HG02642 (cell line): ENCODE measurements around the gene PCDHGA2.
"Not testable (repeated sequence)": the region's sequence is repeated elsewhere in the genome, so short reads cannot be mapped to it uniquely, and the experiment has no call there.

Experiments used
- ATAC-seq: cut with Tn5 transposase; IDR thresholded peaks from one replicate; pipeline ENCODE4 v1.9.1; 2021; ENCODE audit warnings: mild to moderate bottlenecking; ENCODE audit not compliant: unreplicated experiment, poor library complexity

Gene PCDHGA2

DNA sequence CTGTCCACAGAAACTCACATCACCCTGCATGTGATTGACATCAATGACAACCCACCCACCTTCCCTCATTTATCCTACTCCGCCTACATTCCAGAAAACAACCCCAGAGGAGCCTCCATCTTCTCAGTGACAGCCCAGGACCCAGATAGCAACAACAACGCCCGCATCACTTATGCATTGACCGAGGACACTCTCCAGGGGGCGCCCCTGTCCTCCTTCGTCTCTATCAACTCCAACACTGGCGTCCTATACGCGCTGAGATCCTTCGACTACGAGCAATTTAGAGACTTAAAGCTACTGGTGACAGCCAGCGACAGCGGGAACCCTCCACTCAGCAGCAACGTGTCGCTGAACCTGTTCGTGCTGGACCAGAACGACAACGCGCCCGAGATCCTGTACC, 6.8 kb downstream of the PCDHGA2 start:
- ATAC-seq = no peak

DNA sequence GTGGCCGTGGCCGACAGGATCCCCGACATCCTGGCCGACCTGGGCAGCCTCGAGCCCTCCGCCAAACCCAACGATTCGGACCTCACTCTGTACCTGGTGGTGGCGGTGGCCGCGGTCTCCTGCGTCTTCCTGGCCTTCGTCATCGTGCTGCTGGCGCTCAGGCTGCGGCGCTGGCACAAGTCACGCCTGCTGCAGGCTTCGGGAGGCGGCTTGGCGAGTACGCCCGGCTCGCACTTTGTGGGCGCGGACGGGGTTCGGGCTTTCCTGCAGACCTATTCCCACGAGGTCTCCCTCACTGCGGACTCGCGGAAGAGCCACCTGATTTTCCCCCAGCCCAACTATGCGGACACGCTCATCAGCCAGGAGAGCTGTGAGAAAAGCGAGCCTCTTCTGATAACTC, 7.5 kb downstream of the PCDHGA2 start:
- not testable (repeated sequence) for ATAC-seq

DNA sequence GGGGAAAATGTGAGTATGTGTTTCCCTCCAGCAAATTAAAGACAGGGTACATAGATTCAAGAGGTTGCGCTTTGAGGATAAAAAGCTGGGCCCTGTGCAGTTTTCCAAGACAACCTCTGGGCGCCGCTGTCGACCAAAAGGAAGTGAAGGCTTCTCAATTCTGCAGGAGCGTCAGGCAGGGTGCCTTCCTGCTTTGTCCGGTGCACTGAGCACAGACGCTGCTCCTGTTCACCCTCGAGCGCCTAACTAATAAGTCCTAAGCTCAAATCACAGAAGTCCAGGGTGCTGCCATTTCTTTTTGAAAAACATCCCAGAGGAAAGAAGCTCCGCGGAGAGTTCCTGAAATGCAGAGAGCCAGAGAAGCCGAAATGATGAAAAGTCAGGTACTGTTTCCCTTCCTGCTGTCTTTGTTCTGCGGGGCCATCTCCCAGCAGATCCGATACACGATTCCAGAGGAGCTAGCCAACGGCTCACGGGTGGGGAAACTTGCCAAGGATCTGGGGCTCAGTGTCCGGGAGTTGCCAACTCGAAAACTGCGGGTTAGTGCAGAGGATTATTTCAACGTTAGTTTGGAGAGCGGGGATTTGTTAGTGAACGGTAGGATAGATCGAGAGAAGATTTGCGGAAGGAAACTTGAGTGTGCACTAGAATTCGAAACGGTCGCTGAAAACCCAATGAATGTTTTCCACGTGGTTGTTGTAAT, 11.5 kb downstream of the PCDHGA2 start, which contains the start of gene PCDHGB1:
Gene PCDHGB1 (plus strand): TSS at position 183 of the 703 bp plus-strand sequence. CDS start 162 bp downstream, at position 345.
- ATAC-seq = no peak

DNA sequence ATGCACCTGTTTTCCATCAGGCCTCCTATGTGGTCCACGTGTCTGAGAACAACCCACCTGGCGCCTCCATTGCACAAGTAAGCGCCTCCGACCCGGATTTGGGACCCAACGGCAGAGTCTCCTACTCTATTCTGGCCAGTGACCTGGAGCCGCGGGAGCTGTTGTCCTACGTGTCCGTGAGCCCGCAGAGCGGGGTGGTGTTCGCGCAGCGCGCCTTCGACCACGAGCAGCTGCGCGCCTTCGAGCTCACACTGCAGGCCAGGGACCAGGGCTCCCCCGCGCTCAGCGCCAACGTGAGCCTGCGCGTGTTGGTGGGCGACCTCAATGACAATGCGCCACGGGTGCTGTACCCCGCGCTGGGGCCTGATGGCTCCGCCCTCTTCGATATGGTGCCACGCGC, 13.0 kb downstream of the PCDHGA2 start:
- ATAC-seq = no peak

DNA sequence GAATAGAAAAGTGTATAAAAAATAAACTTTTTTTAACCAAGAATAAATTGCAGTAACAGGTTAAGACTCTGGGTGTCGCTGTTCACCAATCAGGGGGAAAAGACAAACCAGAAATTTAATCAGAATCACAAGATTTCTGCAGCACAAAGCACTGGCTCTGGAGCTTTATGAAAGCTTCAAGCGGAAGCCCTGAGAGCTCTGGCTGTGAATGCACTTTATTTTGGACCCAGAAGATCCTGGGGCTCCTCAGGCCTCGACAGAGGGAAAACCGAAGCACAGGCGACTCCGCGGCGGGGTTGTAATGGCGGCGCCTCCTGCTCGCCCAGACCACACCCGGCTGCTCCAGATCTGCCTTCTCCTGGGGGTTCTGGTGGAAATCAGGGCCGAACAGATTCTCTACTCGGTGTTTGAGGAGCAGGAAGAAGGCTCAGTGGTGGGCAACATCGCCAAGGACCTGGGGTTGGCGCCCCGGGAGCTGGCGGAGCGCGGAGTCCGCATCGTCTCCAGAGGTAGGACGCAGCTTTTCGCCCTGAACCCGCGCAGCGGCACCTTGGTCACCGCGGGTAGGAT, 16.4 kb downstream of the PCDHGA2 start, which contains the start of gene PCDHGA4:
Gene PCDHGA4 (plus strand): TSS at position 122 of the 570 bp plus-strand sequence. CDS start 87 bp downstream, at position 209.
- ATAC-seq = no peak

DNA sequence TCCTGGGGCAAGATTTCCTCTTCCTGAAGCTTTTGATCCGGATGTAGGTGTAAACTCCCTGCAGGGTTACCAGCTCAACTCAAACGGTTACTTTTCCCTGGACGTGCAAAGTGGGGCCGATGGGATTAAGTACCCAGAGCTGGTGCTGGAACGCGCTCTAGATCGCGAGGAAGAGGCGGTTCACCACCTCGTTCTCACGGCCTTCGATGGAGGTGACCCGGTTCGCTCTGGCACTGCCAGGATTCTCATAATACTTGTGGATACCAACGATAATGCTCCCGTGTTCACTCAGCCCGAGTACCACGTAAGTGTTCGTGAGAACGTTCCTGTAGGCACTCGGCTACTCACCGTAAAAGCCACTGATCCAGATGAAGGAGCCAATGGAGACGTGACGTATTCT, 17.1 kb downstream of the PCDHGA2 start:
- ATAC-seq = no peak

DNA sequence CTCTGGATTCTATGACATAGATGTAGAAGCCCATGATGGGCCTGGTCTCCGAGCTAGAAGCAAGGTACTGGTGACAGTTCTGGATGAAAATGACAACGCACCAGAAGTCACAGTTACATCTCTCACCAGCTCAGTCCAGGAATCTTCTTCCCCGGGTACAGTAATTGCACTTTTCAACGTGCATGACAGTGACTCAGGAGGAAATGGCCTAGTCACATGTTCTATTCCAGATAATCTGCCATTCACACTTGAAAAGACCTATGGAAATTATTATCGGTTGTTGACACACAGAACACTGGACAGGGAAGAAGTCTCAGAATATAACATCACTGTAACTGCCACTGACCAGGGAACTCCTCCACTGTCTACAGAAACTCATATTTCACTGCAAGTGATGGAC, 17.6 kb downstream of the PCDHGA2 start:
- ATAC-seq = no peak

DNA sequence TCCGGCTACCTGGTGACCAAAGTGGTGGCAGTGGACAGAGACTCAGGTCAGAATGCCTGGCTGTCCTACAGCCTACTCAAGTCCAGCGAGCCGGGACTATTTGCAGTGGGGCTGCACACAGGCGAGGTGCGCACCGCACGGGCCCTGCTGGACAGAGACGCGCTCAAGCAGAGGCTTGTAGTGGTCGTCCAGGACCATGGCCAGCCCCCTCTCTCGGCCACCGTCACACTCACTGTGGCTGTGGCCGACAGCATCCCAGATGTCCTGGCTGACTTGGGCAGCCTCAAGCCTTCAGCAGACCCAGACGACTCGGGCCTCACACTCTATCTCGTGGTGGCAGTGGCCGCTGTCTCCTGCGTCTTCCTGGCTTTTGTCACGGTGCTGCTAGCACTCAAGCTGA, 18.4 kb downstream of the PCDHGA2 start:
- no peak for ATAC-seq

DNA sequence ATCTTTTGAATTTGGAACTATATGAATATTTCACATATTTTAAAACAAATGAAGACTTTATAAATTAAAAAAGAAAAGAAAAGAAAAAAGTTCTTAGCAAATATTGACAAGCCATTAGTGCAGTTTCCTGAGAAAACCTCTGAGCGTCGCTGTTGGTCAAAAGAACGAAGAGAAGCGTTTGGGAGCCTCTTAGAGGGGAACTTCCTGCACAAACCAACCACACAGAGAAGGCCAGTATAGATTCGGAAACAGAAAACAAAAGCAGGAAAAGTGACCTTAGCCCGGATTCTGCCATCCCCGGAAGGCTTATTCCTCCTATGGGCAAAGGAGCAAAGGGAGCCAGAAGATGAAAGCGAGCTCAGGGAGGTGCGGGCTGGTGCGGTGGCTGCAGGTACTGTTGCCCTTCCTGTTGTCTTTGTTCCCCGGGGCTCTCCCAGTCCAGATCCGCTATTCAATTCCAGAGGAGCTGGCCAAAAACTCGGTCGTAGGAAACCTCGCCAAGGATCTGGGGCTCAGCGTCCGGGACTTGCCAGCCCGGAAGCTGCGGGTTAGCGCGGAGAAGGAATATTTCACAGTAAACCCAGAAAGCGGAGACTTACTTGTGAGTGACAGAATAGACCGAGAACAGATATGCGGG, 21.3 kb downstream of the PCDHGA2 start, which contains the start of gene PCDHGB2:
Gene PCDHGB2 (plus strand): TSS at position 205 of the 637 bp plus-strand sequence. CDS start 142 bp downstream, at position 347.
- no peak for ATAC-seq

DNA sequence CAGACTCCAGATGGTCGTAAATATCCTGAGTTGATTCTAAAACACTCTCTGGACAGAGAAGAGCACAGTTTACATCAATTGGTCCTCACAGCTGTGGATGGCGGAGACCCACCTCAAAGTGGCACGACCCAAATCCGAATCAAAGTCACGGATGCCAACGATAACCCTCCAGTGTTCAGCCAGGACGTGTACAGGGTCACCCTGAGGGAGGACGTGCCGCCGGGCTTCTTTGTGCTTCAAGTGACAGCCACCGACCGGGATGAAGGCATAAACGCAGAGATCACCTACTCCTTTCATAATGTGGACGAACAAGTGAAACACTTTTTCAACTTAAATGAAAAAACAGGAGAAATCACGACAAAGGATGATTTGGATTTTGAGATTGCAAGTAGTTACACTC, 22.1 kb downstream of the PCDHGA2 start:
- no peak for ATAC-seq

DNA sequence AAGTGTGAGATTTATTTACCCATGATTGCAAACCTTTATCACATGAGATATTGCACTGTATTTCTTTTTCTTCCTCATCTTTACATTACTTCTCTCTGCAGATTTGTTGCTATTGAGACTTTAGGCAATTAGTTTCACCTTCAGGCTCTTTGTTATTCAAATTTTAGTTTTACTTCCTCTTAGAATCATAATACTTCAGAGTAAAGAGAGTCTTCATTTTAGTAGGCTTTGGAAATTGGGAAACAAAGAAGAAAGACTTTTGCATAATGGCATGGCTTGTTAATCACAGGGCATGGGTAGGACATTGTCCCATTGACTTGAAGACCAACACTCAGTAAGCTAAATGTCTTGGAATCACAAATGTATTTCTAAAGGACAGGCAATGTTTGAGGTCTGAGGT, 24.2 kb downstream of the PCDHGA2 start:
- ATAC-seq = no peak

DNA sequence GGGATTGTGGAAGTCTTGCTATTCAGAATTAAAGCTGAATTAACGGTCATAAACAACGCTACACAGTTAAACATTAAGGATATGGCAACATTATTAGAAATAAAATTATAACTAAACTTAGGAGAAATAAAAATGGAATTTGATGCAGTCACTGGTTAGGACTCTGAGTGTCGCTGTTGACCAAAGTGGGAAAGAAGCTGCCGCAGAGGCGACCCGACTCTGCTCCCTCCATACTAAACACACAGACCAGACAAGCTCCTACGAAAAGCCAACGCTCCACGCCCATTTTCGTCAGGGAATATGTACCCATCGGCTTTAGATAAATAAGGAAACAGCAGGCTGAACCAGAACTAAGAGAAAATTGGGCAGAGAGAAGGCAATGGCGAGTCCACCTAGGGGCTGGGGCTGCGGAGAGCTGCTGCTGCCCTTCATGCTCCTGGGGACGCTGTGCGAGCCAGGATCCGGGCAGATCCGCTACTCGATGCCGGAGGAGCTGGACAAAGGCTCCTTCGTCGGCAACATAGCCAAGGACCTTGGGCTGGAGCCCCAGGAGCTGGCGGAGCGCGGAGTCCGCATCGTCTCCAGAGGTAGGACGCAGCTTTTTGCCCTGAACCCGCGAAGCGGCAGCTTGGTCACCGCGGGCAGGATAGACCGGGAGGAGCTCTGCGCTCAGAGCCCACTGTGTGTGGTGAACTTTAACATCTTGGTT, 25.5 kb downstream of the PCDHGA2 start, which contains the start of gene PCDHGA5:
Gene PCDHGA5 (plus strand): TSS at position 211 of the 709 bp plus-strand sequence. CDS start 169 bp downstream, at position 380.
- ATAC-seq = no peak

DNA sequence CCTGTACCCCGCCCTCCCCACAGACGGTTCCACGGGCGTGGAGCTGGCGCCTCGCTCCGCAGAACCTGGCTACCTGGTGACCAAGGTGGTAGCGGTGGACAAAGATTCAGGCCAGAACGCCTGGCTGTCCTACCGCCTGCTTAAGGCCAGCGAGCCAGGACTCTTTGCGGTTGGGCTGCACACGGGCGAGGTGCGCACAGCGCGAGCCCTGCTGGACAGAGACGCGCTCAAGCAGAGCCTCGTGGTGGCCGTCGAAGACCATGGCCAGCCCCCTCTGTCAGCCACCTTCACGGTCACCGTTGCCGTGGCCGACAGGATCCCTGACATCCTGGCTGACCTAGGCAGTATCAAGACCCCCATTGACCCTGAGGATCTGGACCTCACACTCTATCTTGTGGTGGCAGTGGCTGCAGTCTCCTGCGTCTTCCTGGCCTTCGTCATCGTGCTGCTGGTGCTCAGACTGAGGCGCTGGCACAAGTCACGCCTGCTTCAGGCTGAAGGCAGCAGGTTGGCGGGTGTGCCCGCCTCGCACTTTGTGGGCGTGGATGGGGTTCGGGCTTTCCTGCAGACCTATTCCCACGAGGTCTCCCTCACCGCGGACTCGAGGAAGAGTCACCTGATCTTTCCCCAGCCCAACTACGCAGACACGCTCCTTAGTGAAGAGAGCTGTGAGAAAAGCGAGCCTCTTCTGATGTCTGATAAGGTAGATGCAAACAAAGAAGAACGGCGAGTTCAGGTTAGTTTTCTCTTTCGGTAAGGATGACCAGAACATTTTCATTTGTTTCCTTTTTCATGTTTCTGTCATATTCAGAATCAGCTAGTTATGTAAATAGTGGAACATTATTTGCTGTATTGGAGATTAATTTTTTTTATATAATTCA, 27.7 kb downstream of the PCDHGA2 start:
- no peak for ATAC-seq

DNA sequence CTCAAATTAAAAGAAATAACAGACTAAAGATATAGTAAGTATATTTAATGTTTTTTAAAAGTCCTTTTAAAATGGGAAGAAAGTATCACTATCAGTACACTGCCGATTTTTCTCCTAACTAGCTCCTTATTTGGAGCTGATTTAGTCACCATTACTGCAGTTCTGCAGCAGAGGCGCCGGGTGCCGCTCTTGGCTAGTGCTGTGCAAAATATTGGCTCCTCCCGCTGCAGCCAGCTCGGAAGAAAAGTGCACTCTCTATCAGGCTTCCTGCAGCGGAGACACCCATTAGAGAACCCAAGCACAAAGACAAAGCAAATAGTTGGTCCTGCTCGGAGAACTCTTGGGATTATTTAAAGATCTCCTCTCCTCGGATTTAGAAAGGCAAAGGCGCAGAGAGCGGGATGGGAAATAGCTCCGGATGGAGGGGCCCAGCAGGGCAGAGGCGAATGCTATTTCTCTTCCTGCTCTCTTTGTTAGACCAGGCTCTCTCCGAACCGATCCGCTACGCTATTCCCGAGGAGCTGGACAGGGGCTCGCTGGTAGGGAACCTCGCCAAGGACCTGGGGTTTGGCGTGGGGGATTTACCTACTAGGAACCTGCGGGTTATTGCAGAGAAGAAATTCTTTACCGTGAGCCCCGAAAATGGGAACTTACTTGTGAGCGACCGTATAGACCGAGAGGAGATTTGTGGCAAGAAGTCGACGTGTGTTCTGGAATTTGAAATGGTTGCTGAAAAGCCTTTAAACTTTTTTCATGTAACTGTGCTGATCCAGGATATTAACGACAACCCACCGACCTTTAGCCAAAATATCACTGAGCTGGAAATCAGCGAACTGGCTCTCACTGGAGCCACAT, 31.7 kb downstream of the PCDHGA2 start, which contains the start of gene PCDHGB3:
Gene PCDHGB3 (plus strand): TSS at position 249 of the 855 bp plus-strand sequence. CDS start 153 bp downstream, at position 402.
- ATAC-seq = peak; percentile 77

DNA sequence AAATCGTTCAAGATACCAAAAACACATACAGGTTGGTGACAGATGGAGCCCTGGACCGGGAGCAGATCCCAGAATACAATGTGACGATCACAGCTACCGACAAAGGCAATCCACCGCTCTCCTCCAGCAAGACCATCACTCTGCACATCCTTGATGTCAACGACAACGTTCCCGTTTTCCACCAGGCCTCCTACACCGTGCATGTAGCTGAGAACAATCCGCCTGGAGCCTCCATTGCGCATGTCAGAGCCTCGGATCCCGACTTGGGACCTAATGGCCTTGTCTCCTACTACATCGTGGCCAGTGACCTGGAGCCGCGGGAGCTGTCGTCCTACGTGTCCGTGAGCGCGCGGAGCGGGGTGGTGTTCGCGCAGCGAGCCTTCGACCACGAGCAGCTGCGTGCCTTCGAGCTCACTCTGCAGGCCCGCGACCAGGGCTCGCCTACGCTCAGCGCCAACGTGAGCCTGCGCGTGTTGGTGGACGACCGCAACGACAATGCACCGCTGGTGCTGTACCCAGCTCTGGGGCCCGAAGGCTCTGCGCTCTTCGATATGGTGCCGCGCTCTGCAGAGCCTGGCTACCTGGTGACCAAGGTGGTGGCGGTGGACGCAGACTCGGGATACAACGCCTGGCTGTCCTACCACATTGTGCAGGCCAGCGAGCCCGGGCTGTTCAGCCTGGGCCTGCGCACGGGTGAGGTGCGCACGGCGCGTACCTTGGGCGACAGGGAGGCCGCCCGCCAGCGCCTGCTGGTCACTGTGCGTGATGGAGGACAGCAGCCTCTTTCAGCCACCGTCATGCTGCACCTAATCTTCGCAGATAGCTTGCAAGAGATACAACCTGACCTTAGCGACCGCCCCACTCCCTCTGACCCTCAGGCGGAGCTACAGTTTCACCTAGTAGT, 33.3 kb downstream of the PCDHGA2 start:
- ATAC-seq = no peak

DNA sequence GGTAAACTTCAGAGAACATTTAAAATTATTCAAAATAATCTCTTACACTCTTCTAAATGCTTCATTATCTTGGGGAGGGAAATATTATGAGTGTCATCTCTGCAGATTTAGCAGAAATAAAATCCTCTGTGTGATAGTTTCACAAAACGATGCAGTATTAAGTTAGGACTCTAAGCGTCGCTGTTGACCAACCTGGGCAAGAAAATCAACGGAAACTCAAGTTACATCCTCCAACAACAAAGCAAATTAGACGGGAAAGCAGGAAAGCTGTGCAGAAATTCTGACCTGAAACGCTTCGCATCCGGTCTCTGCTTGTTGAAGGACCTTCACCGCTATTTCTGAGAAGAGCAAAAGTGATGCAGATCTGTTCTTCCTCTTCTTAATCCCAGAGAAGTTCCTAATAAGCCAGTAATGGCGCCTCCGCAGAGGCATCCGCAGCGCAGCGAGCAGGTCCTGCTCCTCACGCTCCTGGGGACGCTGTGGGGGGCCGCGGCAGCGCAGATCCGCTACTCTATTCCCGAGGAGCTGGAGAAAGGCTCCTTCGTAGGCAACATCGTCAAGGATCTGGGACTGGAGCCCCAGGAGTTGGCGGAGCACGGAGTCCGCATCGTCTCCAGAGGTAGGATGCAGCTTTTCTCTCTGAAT, 35.2 kb downstream of the PCDHGA2 start, which contains the start of gene PCDHGA6:
Gene PCDHGA6 (plus strand): TSS at position 219 of the 645 bp plus-strand sequence. CDS start 193 bp downstream, at position 412.
- no peak for ATAC-seq

DNA sequence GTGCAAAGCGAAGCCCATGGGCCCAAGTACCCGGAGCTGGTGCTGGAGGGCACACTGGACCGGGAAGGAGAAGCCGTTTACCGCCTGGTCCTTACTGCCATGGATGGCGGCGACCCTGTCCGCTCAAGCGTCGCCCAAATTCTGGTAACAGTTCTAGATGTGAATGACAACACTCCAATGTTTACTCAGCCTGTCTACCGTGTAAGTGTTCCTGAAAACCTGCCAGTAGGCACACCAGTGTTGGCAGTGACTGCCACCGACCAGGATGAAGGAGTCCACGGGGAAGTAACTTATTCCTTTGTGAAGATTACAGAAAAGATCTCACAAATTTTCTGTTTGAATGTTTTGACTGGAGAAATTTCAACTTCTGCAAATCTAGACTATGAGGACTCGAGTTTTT, 36.1 kb downstream of the PCDHGA2 start:
- ATAC-seq = no peak
